Endothelial cell (in vitro differentiated cells): ENCODE results near the gene SERINC2. TPM values are rescaled to one million over a fixed set of nuclear protein-coding genes. Genes with fewer than 3 reads are reported as not detected.
A peak's percentile ranks its signal among the peaks of the same experiment; 100 is the strongest.

ENCODE experiments used
- DNase-seq: peaks from one replicate; pipeline ENCODE4 v3.0.0; 2021; ENCODE audit warnings: low spot score
- H3K27ac Mint-ChIP-seq: one replicate; pipeline ENCODE4 v1.8.0; 2021; ENCODE audit warnings: mixed read lengths, inconsistent platforms; ENCODE audit not compliant: unreplicated experiment
- H3K27me3 Mint-ChIP-seq: one replicate; pipeline ENCODE4 v1.8.0; 2021; ENCODE audit warnings: mild to moderate bottlenecking, moderate library complexity, mixed read lengths, inconsistent platforms; ENCODE audit not compliant: unreplicated experiment
- H3K36me3 Mint-ChIP-seq: one replicate; pipeline ENCODE4 v1.8.0; 2021; ENCODE audit warnings: mild to moderate bottlenecking, low read depth, mixed read lengths, inconsistent platforms; ENCODE audit not compliant: unreplicated experiment
- H3K4me1 Mint-ChIP-seq: one replicate; pipeline ENCODE4 v1.8.0; 2021; ENCODE audit warnings: mild to moderate bottlenecking, mixed read lengths, inconsistent platforms; ENCODE audit not compliant: unreplicated experiment
- H3K4me3 Mint-ChIP-seq: one replicate; pipeline ENCODE4 v1.8.0; 2021; ENCODE audit warnings: mild to moderate bottlenecking, mixed read lengths, inconsistent platforms; ENCODE audit not compliant: unreplicated experiment
- H3K9me3 Mint-ChIP-seq: one replicate; pipeline ENCODE4 v1.8.0; 2021; ENCODE audit warnings: mixed read lengths, inconsistent platforms; ENCODE audit not compliant: unreplicated experiment
- CTCF ChIP-seq: fragments of 200-600 bp; sonication (generic); IDR thresholded peaks from one replicate; pipeline ENCODE4 v1.5.0; 2021; ENCODE audit warnings: antibody characterized with exemption; ENCODE audit not compliant: unreplicated experiment
- total RNA-seq: library from RNA; stranded (reverse); fragmentation: NEBNext Ultra II Directional; extraction: Animal tissue kit (Norgen Biotek cat#: 25700); gene quantifications from one replicate; pipeline ENCODE4 v1.2.1, GENCODE V29; 2021; ENCODE audit not compliant: unreplicated experiment

The SERINC2 gene
- total RNA-seq, 1 donor from 2014 or later: 23.6 TPM

GRCh38 chr1:31398246-31398645 is 14.8 kb upstream of the SERINC2 start:
- no peak for TF ChIP-seq CTCF
- H3K27ac Mint-ChIP-seq: no peak overlapping the region
- H3K4me3 Mint-ChIP-seq: no peak overlapping the region
- no peaks in the 10 kb centered on the region for H3K36me3 Mint-ChIP-seq
- no peaks in the 10 kb centered on the region for H3K9me3 Mint-ChIP-seq
- H3K27me3 Mint-ChIP-seq: peaks cover 8% of the 10 kb centered on the region
- DNase-seq: no peak
- H3K4me1 Mint-ChIP-seq: peaks cover 11% of the 10 kb centered on the region

GRCh38 chr1:31399976-31400375 is 13.0 kb upstream of the SERINC2 start:
- Mint-ChIP-seq H3K36me3 (no peaks in the 10 kb centered on the region), H3K4me3 (no peak overlapping the region), H3K27me3 (peaks cover 8% of the 10 kb centered on the region), H3K27ac (no peak overlapping the region), H3K4me1 (peaks cover 11% of the 10 kb centered on the region), H3K9me3 (no peaks in the 10 kb centered on the region)
- no peak for TF ChIP-seq CTCF
- DNase-seq: no peak

GRCh38 chr1:31400393-31400792 is 12.6 kb upstream of the SERINC2 start:
- H3K27me3 Mint-ChIP-seq: peaks cover 10% of the 10 kb centered on the region
- no peaks in the 10 kb centered on the region for H3K36me3 Mint-ChIP-seq
- H3K9me3 Mint-ChIP-seq: no peaks in the 10 kb centered on the region
- no peak overlapping the region for H3K4me3 Mint-ChIP-seq
- no peak for TF ChIP-seq CTCF
- peak overlapping the region; percentile 5 for H3K27ac Mint-ChIP-seq
- H3K4me1 Mint-ChIP-seq: peaks cover 11% of the 10 kb centered on the region
- DNase-seq: no peak

GRCh38 chr1:31401241-31401640 is 11.8 kb upstream of the SERINC2 start:
- no peak for DNase-seq
- Mint-ChIP-seq H3K4me3 (no peak overlapping the region), H3K9me3 (no peaks in the 10 kb centered on the region), H3K27me3 (peaks cover 10% of the 10 kb centered on the region), H3K36me3 (no peaks in the 10 kb centered on the region), H3K27ac (no peak overlapping the region), H3K4me1 (peaks cover 11% of the 10 kb centered on the region)
- no peak for TF ChIP-seq CTCF

- Mint-ChIP-seq H3K27me3 (peaks cover 9% of the 10 kb centered on the region), H3K36me3 (no peaks in the 10 kb centered on the region), H3K27ac (no peak overlapping the region), H3K4me3 (no peak overlapping the region), H3K9me3 (no peaks in the 10 kb centered on the region), H3K4me1 (peaks cover 6% of the 10 kb centered on the region)
- no peak for DNase-seq
- TF ChIP-seq CTCF: no peak
Observed at GRCh38 chr1:31405578-31406245, 7.3 kb upstream of the SERINC2 start.
